ENCODE measurements around the gene MXD3.

The MXD3 gene

DNA sequence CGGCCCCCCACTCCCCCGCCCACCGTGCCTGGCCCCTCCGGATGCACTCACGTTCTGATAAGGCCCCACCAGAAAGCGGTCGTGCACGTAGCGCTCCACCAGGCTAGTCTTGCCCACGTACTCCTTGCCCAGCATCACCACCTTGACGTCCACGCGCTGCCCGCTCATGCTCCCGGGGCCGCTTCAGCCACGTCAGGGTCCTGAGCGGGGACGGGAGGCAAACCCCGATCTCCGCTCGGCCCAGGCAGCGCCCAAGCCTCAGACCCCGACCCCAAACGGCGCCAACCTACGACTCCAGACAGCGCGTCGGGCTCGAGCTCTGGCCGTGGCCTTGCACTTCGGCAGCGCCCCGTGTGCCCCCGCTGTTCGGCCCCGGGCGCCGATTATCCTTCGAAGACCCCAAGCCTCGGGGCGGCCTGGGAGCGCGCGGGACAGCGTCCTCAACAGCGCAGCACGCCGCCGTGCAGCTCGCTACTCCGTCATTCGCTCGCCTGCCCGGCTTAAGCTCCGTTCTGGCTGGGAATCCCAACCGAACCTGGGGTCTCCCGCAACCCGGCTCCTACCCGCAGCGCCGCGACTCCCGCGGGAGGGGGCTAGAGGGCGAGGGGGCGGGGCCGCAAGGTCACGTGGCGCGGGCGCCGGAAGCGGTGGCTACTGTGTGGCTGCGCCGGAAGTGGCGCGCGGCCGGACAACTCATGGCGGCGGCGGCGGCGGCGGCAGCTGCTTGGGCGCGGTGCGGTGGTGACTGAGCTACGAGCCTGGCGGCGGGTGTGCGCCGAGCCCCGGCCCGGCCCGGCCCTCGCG lies 8.4 kb downstream of the MXD3 start, which contains the start of the genes PRELID1 and RAB24 (continued):
- no peak for TF ChIP-seq PRDM2 (tag by site-specific recombination; IDR thresholded peaks at IDR 0.05; ENCODE audit: borderline replicate concordance)
- TF ChIP-seq ZNF324 (tag by site-specific recombination; IDR thresholded peaks at IDR 0.05) = peak; percentile 76; the same call in 1 of the 2 replicates
- peak; percentile 95 for TF ChIP-seq ZBTB26 (tag by site-specific recombination; optimal IDR thresholded peaks at IDR 0.05)
- no peak for TF ChIP-seq ZNF654 (tag by site-specific recombination; IDR thresholded peaks at IDR 0.05; ENCODE audit: low read depth)
- 0 out of 2 replicates have a peak, but pooled peaks have one; percentile 47 for TF ChIP-seq ZNF629 (tag by site-specific recombination; IDR thresholded peaks at IDR 0.05)
- no peak for TF ChIP-seq ZNF121 (tag by site-specific recombination; IDR thresholded peaks at IDR 0.05)
- TF ChIP-seq, protein P1, sequence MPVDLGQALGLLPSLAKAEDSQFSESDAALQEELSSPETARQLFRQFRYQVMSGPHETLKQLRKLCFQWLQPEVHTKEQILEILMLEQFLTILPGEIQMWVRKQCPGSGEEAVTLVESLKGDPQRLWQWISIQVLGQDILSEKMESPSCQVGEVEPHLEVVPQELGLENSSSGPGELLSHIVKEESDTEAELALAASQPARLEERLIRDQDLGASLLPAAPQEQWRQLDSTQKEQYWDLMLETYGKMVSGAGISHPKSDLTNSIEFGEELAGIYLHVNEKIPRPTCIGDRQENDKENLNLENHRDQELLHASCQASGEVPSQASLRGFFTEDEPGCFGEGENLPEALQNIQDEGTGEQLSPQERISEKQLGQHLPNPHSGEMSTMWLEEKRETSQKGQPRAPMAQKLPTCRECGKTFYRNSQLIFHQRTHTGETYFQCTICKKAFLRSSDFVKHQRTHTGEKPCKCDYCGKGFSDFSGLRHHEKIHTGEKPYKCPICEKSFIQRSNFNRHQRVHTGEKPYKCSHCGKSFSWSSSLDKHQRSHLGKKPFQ (tag by site-specific recombination; IDR thresholded peaks at IDR 0.05) = no peak
- TF ChIP-seq ZBTB20 (tag by site-specific recombination; IDR thresholded peaks at IDR 0.05) = peak; percentile 85
- TF ChIP-seq ZNF768 (tag by site-specific recombination; IDR thresholded peaks at IDR 0.05) = no peak
- TF ChIP-seq REPIN1 (tag by site-specific recombination; IDR thresholded peaks at IDR 0.05; ENCODE audit: low read depth) = 0 out of 2 replicates have a peak, but pooled peaks have one; percentile 40
- no peak for TF ChIP-seq KLF16 (tag by site-specific recombination; IDR thresholded peaks at IDR 0.05)
- TF ChIP-seq KLF1 (tag by site-specific recombination; IDR thresholded peaks at IDR 0.05) = no peak; the same call in 1 of the 2 replicates
- TF ChIP-seq, protein P2, sequence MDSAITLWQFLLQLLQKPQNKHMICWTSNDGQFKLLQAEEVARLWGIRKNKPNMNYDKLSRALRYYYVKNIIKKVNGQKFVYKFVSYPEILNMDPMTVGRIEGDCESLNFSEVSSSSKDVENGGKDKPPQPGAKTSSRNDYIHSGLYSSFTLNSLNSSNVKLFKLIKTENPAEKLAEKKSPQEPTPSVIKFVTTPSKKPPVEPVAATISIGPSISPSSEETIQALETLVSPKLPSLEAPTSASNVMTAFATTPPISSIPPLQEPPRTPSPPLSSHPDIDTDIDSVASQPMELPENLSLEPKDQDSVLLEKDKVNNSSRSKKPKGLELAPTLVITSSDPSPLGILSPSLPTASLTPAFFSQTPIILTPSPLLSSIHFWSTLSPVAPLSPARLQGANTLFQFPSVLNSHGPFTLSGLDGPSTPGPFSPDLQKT (IDR thresholded peaks at IDR 0.05; ENCODE audit: borderline replicate concordance, low read depth, low read length) = peak; percentile 54; the same call in 1 of the 2 replicates
- TF ChIP-seq ZNF174 (tag by site-specific recombination; IDR thresholded peaks at IDR 0.05) = no peak
- no peak for TF ChIP-seq MYNN (tag by site-specific recombination; IDR thresholded peaks at IDR 0.05; ENCODE audit: borderline replicate concordance)
- TF ChIP-seq ZNF23 (tag by site-specific recombination; IDR thresholded peaks at IDR 0.05; ENCODE audit: borderline replicate concordance) = no peak
- TF ChIP-seq ZNF514 (tag by site-specific recombination; IDR thresholded peaks at IDR 0.05) = no peak
- no peak for TF ChIP-seq SCRT1 (tag by site-specific recombination; IDR thresholded peaks at IDR 0.05; ENCODE audit: borderline replicate concordance)
- TF ChIP-seq ZNF639 (tag by site-specific recombination; IDR thresholded peaks at IDR 0.05) = no peak
- 0 out of 2 replicates have a peak, but pooled peaks have one; percentile 47 for TF ChIP-seq SP7 (tag by site-specific recombination; IDR thresholded peaks at IDR 0.05)
- peak; percentile 90 for TF ChIP-seq KLF9 (tag by site-specific recombination; IDR thresholded peaks at IDR 0.05; ENCODE audit: low read depth)
- no peak for TF ChIP-seq ZNF16 (tag by site-specific recombination; IDR thresholded peaks at IDR 0.05; ENCODE audit: low read depth)
- no peak for TF ChIP-seq SALL2 (tag by site-specific recombination; IDR thresholded peaks at IDR 0.05; ENCODE audit: borderline replicate concordance)
- TF ChIP-seq IKZF3 (tag by site-specific recombination; IDR thresholded peaks at IDR 0.05) = no peak
- 0 out of 2 replicates have a peak, but pooled peaks have one; percentile 26 for TF ChIP-seq ZNF610 (tag by site-specific recombination; IDR thresholded peaks at IDR 0.05; ENCODE audit: borderline replicate concordance)
- no peak for TF ChIP-seq GLI4 (tag by site-specific recombination; IDR thresholded peaks at IDR 0.05)
- TF ChIP-seq ZNF521 (tag by site-specific recombination; IDR thresholded peaks at IDR 0.05) = no peak
- peak; percentile 76; the same call in 1 of the 2 replicates for TF ChIP-seq KLF10 (tag by site-specific recombination; IDR thresholded peaks at IDR 0.05)
- TF ChIP-seq ZEB2 (tag by site-specific recombination; IDR thresholded peaks at IDR 0.05) = peak; percentile 62; the same call in 1 of the 2 replicates
